Iris pigment epithelial cell (primary cell): ENCODE results near the gene LEAP2.
A peak's percentile ranks its signal among the peaks of the same experiment; 100 is the strongest.
"Not testable (repeated sequence)": the region's sequence is repeated elsewhere in the genome, so short reads cannot be mapped to it uniquely, and the experiment has no call there.

ENCODE experiments used
- DNase-seq: peaks from one replicate; pipeline ENCODE4 v3.0.0-alpha.2; 2011; ENCODE audit warnings: low read depth

The LEAP2 gene

DNA sequence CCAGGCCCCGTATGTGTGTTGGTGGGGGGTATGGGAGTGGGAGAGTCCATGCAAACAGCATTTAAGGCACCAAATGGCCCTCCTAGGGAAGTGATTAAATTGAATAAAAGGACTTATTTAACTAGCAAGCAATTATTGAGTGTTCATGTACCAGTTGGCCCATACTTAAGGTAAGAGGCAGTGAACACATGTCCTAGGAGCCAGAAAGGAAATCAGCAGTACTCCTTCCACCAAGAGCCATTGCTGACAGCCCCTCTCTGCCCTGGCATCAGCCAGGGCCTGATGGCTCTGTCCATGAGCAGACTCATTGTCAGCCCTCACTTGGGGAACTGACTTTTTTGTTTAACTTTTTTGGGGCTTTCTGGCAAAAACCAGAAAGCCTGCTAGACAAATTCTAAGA, 32.6 kb upstream of the LEAP2 start:
- no peak for DNase-seq

DNA sequence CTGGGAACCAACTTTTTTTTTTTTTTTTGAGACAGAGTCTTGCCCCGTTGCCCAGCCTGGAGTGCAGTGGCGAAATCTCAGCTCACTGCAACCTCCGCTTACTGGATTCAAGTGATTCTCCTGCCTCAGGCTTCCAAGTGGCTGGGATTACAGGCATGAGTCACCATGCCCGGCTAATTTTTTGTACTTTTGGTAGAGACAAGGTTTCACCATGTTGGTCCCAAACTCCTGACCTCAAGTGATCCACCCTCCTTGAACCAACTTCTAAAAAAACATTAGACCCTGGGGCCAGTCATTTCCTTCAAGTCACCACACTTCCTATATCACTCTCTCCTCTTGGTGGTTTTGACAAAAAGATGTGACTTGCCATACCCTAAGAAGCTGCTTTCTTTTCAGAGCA, 32.2 kb upstream of the LEAP2 start:
- peak; percentile 72 for DNase-seq

DNA sequence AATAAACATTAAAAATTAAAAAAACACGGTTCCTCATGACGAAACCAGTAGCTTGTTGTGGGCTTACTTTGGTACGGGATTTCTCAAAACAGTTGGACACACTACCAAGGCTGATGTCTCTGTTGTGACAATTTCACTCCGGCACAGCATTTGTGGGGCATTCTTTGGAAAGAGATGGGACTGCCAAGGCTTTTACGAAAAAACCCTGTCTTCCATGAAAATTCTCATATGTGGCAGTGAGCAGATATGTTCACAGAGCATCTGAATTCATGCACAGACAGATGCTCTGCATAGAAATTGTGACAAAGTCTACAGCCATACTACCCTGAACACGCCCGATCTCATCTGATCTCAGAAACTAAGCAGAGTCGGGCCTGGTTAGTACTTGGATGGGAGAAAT, 25.2 kb upstream of the LEAP2 start:
- DNase-seq = no peak

DNA sequence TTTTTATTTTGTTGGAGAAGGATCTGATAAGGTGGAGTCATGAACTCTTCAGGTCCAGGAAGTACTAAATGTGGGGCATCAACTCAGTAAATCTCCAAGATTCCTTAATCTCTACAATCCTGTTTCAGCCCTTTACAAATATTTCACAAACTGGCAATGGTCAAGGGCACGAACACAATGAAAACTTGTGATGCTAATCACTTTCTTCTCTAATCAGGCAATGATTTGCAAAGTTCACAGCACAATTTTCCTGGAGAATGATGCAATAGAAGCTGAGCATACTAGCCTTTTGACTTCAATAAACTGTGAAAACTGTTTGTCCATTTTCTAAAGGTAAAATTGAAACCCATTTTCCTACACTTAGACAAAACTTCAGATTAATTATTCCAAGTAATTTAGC, 24.1 kb upstream of the LEAP2 start:
- DNase-seq = no peak

- DNase-seq = peak; percentile 62
Observed at GRCh38 chr5:132850066-132850465, 23.4 kb upstream of the LEAP2 start.

GRCh38 chr5:132853323-132853722, 20.1 kb upstream of the LEAP2 start:
- DNase-seq = no peak

DNA sequence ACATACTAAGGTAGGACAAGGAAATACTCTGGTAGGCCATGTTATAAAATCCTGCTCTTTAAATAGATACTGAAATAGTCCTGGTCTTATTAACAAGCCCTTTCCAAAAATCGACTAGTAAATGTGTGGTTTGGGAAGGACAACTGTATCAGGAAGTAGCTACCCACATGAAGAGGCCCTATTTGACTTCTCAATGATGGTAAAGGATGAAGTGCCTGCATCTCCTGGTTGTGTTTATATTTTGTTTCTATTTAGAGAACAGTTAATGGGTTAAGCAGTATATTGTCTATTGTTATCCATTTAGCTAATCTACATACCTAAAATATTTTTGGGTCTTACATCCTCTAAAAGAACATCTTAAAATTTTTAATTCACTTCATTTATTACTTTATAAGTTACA, 19.7 kb upstream of the LEAP2 start:
- no peak for DNase-seq

GRCh38 chr5:132854301-132854700, 19.2 kb upstream of the LEAP2 start:
- no peak for DNase-seq

GRCh38 chr5:132854992-132855391, 18.5 kb upstream of the LEAP2 start:
- not testable (repeated sequence) for DNase-seq

- no peak for DNase-seq
Observed at GRCh38 chr5:132856011-132856410, 17.5 kb upstream of the LEAP2 start.

GRCh38 chr5:132859889-132860437, 13.5 kb upstream of the LEAP2 start:
- DNase-seq = peak; percentile 43

- DNase-seq = no peak
Observed at GRCh38 chr5:132860742-132861141, 12.7 kb upstream of the LEAP2 start.

DNA sequence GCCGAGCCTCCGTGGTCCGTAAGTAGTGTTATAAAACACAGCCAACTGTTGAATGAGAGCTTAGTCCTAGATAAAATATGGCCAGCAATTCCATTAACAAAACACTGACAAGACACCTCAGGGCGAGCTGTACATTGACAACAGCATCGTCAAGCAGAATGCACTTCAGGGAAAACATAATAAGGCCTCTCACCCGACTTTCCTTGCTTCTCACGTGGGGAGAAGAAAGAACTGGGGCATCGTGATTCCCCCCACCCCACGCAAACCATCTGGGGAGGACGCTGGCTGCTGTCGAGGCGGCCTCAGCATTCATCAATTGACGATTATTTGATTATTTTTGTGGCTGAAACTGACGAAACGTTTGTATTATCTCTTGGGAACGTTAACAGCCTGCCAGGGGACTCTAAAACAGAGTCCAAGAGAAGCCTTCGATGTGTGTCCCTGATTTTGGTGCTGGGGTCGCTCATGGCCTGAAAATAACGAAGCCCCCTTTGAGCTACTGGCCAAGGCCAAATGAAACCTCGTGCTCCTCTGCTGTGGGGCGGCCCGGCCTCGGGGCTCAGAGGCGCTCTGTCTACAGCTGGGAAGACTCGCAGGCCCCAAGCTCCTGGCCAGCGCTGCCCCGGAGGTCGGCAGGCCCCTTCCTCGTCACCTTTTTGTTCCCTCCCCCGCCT, 7.7 kb upstream of the LEAP2 start:
- DNase-seq = no peak

DNA sequence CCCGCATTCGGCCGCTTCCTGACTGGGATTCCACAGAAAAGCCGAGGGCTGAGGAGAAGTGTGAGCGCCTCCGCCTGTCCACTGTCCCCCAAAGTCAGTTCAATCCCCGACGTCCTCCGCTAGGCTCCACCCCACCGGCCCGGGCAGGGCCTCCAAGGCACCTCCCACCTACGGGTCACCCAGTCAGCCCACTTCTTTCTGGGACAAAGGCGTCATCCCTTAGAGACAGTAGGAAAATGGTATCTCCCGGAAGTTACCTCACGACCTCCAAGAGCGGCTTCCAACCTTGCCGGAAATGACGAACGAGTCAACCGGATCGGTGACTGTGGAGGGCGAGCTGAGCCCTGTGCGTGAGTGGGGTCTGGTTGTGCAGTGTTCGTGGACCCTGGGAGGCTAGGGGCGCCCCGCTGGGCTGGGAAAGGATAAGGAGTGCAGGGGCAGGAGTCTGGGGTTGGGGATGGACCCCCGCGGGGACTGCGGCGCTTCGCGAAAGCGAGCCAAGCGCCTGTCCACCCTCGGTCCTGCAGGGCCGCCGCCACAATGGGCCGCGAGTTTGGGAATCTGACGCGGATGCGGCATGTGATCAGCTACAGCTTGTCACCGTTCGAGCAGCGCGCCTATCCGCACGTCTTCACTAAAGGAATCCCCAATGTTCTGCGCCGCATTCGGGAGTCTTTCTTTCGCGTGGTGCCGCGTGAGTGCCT, 7.0 kb upstream of the LEAP2 start, which contains the start of the genes GDF9 and UQCRQ:
GDF9 (minus strand) TSS at position 128 of the 704 bp plus-strand sequence. CDS start 1,936 bp downstream, outside the sequence.
UQCRQ (plus strand) TSS at position 301 of the 704 bp plus-strand sequence; CDS start at position 541, 240 bp downstream.
- peak; percentile 100 for DNase-seq

DNA sequence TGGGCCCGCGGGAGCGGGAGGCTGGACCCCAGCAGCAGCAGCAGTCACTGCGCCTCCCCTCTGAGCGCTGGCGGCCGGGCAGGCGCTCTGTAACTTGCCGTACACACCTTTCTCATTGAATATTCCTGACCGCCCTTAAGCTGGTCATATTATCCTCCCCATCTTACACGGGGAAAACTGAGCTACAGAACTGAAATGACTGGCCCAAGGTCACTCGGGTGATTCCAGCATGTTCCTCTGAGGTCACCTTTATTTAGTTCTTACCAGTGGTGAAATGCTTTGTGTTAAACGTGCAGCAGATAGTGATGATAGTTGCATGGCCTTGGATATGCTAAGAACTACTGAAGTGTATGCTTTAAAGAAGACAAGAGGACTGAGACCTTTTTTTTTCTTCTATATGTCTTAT, 6.4 kb upstream of the LEAP2 start:
- DNase-seq = no peak

GRCh38 chr5:132868754-132869153, 4.7 kb upstream of the LEAP2 start:
- DNase-seq = no peak

DNA sequence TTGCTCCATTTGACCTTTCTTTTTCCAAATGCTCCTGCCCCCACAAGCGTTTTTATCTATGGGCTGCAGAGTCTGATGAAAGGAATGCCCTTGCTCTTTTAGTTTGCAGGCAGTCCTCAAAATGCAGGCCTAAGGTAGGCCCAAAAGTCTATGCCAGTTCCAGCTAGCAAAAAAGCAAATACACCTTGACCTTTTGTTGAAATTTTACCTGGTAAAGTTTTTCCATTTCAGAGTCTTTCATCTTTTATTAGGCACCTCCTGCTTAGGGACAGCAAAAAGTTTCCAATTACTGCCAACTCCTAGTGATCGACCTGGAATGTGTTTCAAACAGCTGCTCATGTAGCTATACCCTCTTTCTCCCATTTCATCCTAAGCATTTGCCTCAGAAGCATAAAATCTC, 2.7 kb upstream of the LEAP2 start:
- no peak for DNase-seq

- no peak for DNase-seq
Observed at GRCh38 chr5:132871459-132872284, 1.8 kb upstream of the LEAP2 start.

GRCh38 chr5:132872788-132873118, 715 bp upstream of the LEAP2 start:
- DNase-seq = no peak

DNA sequence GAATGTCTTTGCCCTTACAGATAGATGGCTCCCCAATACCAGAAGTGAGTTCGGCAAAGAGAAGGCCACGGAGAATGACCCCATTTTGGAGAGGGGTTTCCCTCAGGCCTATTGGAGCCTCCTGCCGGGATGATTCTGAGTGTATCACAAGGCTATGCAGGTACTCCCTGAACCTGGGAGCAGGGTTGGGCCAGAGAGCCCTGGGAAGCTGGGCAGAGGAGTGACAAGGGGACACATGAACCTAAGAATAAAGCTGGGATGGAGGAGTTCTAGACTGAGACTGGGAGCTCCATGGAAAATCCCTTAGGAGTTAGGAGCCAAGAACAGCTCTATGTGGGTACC, 433 bp downstream of the LEAP2 start:
- no peak for DNase-seq

- peak; percentile 62 for DNase-seq
Observed at GRCh38 chr5:132876020-132876759, 2.7 kb downstream of the LEAP2 start.

- no peak for DNase-seq
Observed at GRCh38 chr5:132877466-132877865, 4.0 kb downstream of the LEAP2 start.
